ENCODE results near the gene TMEM87B. TPM values are rescaled to one million over a fixed set of nuclear protein-coding genes. Genes with fewer than 3 reads are reported as not detected.

The TMEM87B gene
- total and polyA plus RNA-seq, 2 of the 4 experiments (the other 2 are of a cell fraction) = 6.3 to 12.5 TPM

- Histone ChIP-seq H2BK20ac (ENCODE audit: low read depth, low read length) (no peak overlapping the region), H3K4me3 (ENCODE audit: insufficient read depth, low read depth, low read length) (no peak overlapping the region), H3K36me3 (ENCODE audit: control insufficient read depth, insufficient read depth, low read length) (peaks cover 15% of the 10 kb centered on the region), H3K56ac (ENCODE audit: extremely low read depth, insufficient read depth, low read length) (no peak overlapping the region), H4K8ac (ENCODE audit: low read depth in 2 of 2, low read length in 2 of 2) (no peak overlapping the region), H3K79me1 (ENCODE audit: low read depth in 1 of 2, low read length in 2 of 2) (peaks cover 22 to 44% of the 10 kb centered on the region in 2 experiments), H2AK5ac (ENCODE audit: low read depth, low read length) (no peak overlapping the region), H3K4me2 (ENCODE audit: low read depth, low read length) (no peak overlapping the region), H3K14ac (replicated peaks; ENCODE audit: low read depth, low read length) (no peak overlapping the region), H3K23ac (ENCODE audit: low read depth, low read length) (no peak overlapping the region), H4K5ac (ENCODE audit: low read depth, low read length) (no peak overlapping the region), H3K9ac (ENCODE audit: low read depth, low read length) (no peak overlapping the region), H4K91ac (ENCODE audit: insufficient read depth, low read depth, low read length) (no peak overlapping the region), H2BK15ac (ENCODE audit: low read depth, low read length) (no peak overlapping the region), H3K27me3 (ENCODE audit: control insufficient read depth, insufficient read depth, low read length) (no peaks in the 10 kb centered on the region), H4K20me1 (ENCODE audit: insufficient read depth, low read length) (peaks cover 12% of the 10 kb centered on the region; the same call in 1 of the 2 replicates), H3K9me1 (ENCODE audit: insufficient read depth, low read length) (peaks cover 11% of the 10 kb centered on the region; the same call in 1 of the 2 replicates), H2AFZ (replicated peaks; ENCODE audit: low read length, poor library complexity) (no peak overlapping the region), H3K27ac (ENCODE audit: insufficient read depth, low read length) (no peak overlapping the region), H2BK5ac (ENCODE audit: low read depth, low read length, poor library complexity, severe bottlenecking) (peak overlapping the region; percentile 5), H2BK120ac (ENCODE audit: low read depth, low read length) (no peak overlapping the region), H3K4me1 (ENCODE audit: control insufficient read depth, insufficient read depth, low read length) (no peaks in the 10 kb centered on the region), H3K4ac (ENCODE audit: low read depth, low read length) (no peak overlapping the region), H3K18ac (ENCODE audit: low read depth, low read length) (no peak overlapping the region), H3K9me3 (ENCODE audit: control insufficient read depth, insufficient read depth, low read length) (peaks cover 2% of the 10 kb centered on the region; the same call in 1 of the 2 replicates), H2AK9ac (replicated peaks; ENCODE audit: low read depth, low read length, poor library complexity) (no peak overlapping the region)
- TF ChIP-seq MAZ (IDR thresholded peaks at IDR 0.05; ENCODE audit: borderline replicate concordance, low read depth, low read length) = no peak
- no peak for TF ChIP-seq NFE2L2 (IDR thresholded peaks at IDR 0.05; ENCODE audit: low read depth, low read length)
- in situ Hi-C loops (cut with MboI; ENCODE audit: low sequenced_read_pairs) = no loop called here
- intact Hi-C loops (cut with micrococcal nuclease) = loop anchor here (1.0 kb wide), 1 partner anchor 8 kb away; no protein-coding TSS in a partner anchor
- DNase-seq = peak; percentile 40
- dilution Hi-C loops (cut with HindIII; ENCODE audit: low sequenced_read_pairs, unreplicated experiment) = no loop called here
- no peak for ATAC-seq (ENCODE audit: low read depth)
- ChIA-PET POLR2A (ENCODE audit: unreplicated experiment) (no interaction called here), CTCF (no interaction called here)
- BruUV-seq (replicated peaks) = no TSS peak
- no CpG with 5 or more reads among the region's 1 CpG for WGBS, 2 experiments (ENCODE audit: extremely low coverage in 2 of 2, insufficient read length in 1 of 2)
Observed at GRCh38 chr2:112074506-112074905, 19.4 kb downstream of the TMEM87B start.

Data from IMR-90 (cell line).